Esophagus muscularis mucosa (tissue), 4 donors: ENCODE data around the gene FASTKD3. TPM values are rescaled to one million over a fixed set of nuclear protein-coding genes. Genes with fewer than 3 reads are reported as not detected.

Source experiments
- DNase-seq: peaks from one replicate; pipeline ENCODE4 v3.0.0-alpha.2; 2017; ENCODE audit errors: extremely low spot score
- H3K27ac ChIP-seq, 4 donors: fragments of 200-600 bp; sonication (generic); replicated peaks in 1 of 4; 1 replicate in 3 of 4; 2 replicates in 1 of 4; pipeline ENCODE4 v1.5.1; 2016 to 2019; ENCODE audit warnings: mild to moderate bottlenecking in 1 of 4
- H3K27me3 ChIP-seq, 4 donors: fragments of 200-600 bp; sonication (generic); one replicate each; pipeline versions ENCODE4 v1.5.1 to v1.6.0; 2016 to 2019
- H3K36me3 ChIP-seq, 4 donors: fragments of 200-600 bp; sonication (generic); one replicate each; pipeline ENCODE4 v1.5.1; 2016 to 2019
- H3K4me1 ChIP-seq, 4 donors: fragments of 200-600 bp; sonication (generic); one replicate each; pipeline ENCODE4 v1.5.1; 2016 to 2019
- H3K4me3 ChIP-seq, 4 donors: fragments of 200-600 bp; sonication (generic); 1 replicate in 2 of 4; 2 replicates in 2 of 4; pipeline ENCODE4 v1.5.1; 2016 to 2019; ENCODE audit warnings: mild to moderate bottlenecking in 4 of 4, moderate library complexity in 1 of 4
- H3K9me3 ChIP-seq, 4 donors: fragments of 200-600 bp; sonication (generic); 1 replicate in 3 of 4; 2 replicates in 1 of 4; pipeline ENCODE4 v1.5.1; 2016 to 2019
- EP300 ChIP-seq: sonication (generic); formaldehyde crosslinking; IDR thresholded peaks from one replicate; pipeline ENCODE4 v1.6.1; 2017; ENCODE audit warnings: antibody characterized with exemption
- POLR2A ChIP-seq: fragments of 450-650 bp; IDR thresholded peaks from one replicate; pipeline ENCODE4 v1.6.1; 2017; ENCODE audit warnings: antibody characterized with exemption, moderate library complexity, mild to moderate bottlenecking, low read depth
- POLR2AphosphoS5 ChIP-seq, 2 donors: sonication (generic); formaldehyde crosslinking; IDR thresholded peaks; one replicate each; pipeline ENCODE4 v1.6.1; 2017; ENCODE audit warnings: antibody characterized with exemption in 2 of 2
- WGBS: methylation state at CpG from one replicate; pipeline ENCODE4 v1.1.5; 2018; 5-methylcytosine and 5-hydroxymethylcytosine counted together
- intact Hi-C: fragments of 100-400 bp; cut with DNase I; formaldehyde crosslinking; loops from one replicate; pipeline ENCODE4 v1.15.1; 2023
- total RNA-seq, 4 donors: library from RNA; depleted of rRNA; stranded (reverse); fragments of >200 nt; gene quantifications; one replicate each; pipeline versions ENCODE4 v1.1.0 to v1.2.1, GENCODE V29; 2016
- TF ChIP-seq, protein P1 (sequence below), 3 experiments: fragments of 200-600 bp in 2 of 3; fragments of 450-650 bp in 1 of 3; sonication (generic) in 2 of 3; IDR thresholded peaks; one replicate each; pipeline ENCODE4 v1.5.1; 2017 to 2019; ENCODE audit warnings: antibody characterized with exemption in 3 of 3, mild to moderate bottlenecking in 2 of 3, moderate library complexity in 1 of 3

FASTKD3 gene
- total RNA-seq, 4 donors from 2014 or later, result 7.4 to 13.3 (median 8.2) TPM

DNA sequence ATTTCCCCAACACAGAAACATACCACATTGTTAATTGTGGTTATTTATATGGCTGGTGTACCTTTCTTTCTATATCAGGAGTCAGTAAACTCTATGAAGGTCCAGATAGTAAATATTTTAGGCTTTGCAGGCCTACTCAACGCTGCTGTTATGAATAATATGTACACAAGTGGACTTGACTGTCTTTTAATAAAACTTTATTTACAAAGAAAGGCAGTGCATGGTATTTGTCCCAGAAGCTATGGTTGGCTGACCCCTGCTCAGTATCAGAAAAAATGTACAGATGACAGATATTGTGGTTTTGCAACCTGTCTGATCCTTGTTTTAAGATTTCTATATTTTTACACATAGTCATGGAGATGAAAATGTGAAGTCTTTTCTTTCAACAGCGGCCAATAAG lies 5.8 kb upstream of the FASTKD3 start:
- intact Hi-C loops, result no loop called here
- H3K27me3 ChIP-seq, result no peaks in the 10 kb centered on the region
- H3K27ac ChIP-seq, result no peak overlapping the region
- no peak overlapping the region for H3K4me3 ChIP-seq
- H3K9me3 ChIP-seq, result no peaks in the 10 kb centered on the region
- TF ChIP-seq EP300, result no peak
- TF ChIP-seq, protein P1, sequence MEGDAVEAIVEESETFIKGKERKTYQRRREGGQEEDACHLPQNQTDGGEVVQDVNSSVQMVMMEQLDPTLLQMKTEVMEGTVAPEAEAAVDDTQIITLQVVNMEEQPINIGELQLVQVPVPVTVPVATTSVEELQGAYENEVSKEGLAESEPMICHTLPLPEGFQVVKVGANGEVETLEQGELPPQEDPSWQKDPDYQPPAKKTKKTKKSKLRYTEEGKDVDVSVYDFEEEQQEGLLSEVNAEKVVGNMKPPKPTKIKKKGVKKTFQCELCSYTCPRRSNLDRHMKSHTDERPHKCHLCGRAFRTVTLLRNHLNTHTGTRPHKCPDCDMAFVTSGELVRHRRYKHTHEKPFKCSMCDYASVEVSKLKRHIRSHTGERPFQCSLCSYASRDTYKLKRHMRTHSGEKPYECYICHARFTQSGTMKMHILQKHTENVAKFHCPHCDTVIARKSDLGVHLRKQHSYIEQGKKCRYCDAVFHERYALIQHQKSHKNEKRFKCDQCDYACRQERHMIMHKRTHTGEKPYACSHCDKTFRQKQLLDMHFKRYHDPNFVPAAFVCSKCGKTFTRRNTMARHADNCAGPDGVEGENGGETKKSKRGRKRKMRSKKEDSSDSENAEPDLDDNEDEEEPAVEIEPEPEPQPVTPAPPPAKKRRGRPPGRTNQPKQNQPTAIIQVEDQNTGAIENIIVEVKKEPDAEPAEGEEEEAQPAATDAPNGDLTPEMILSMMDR (IDR thresholded peaks at IDR 0.05), result no peak
- no peak for TF ChIP-seq POLR2A
- no peak for TF ChIP-seq POLR2AphosphoS5 (IDR thresholded peaks at IDR 0.05)
- WGBS, result 88% methylated on average over 2 of the region's 2 CpGs
- no peak for DNase-seq
- peaks cover 12 to 44% (median 21%) of the 10 kb centered on the region in 4 donors for H3K4me1 ChIP-seq
- peaks cover 23 to 74% (median 50%) of the 10 kb centered on the region in 4 donors for H3K36me3 ChIP-seq

DNA sequence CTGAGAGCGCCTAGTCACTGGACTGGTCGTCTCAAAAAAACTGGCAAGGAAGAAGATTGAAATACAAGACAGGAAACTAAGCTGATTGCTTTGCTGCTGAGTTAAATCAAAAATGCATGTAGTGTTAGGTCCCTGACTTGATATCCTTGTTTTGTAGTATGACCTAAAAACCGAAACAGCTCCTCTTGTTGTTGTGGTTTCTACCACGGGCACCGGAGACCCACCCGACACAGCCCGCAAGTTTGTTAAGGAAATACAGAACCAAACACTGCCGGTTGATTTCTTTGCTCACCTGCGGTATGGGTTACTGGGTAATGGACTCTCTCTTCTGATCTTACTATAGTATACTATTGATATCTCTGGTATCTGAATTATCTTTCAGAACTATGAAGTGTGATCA lies 4.4 kb upstream of the FASTKD3 start:
- intact Hi-C loops, result no loop called here
- peaks cover 17 to 60% (median 38%) of the 10 kb centered on the region in 4 donors for H3K36me3 ChIP-seq
- WGBS, result 90% methylated on average over 9 of the region's 9 CpGs

DNA sequence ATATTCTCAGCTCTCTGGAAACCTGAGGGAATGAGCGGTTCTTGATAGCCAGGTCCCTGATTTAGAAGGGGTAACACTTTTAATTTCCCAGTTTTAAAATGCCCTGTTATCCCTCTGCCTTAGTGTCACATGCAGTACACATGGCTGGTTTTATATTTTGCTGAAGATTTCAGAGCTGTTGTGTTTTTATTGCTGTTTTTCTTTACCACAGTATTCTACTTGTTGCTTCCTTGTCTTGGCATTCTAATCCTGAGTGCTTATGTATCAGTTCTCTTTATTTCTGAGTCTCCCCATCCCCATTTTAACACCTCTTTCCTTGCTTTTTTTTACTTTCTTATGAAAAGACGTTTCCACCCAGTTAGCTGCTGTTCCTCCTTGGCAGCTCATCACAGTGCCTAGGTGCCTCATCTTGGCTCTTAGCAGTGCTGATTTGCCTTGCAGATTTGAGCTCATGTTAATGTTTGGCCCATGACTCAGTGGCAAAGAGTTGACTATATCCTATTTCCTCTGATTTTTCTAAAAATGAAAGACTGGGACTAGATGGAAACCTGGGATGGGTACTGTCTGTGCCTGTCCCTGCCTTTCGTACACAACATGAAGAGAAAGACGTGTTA lies 3.8 kb upstream of the FASTKD3 start:
- Histone ChIP-seq H3K27ac (no peak overlapping the region), H3K4me1 (peaks cover 14 to 42% (median 25%) of the 10 kb centered on the region in 4 donors), H3K4me3 (no peak overlapping the region), H3K36me3 (peaks cover 17 to 54% (median 32%) of the 10 kb centered on the region in 4 donors), H3K9me3 (no peaks in the 10 kb centered on the region), H3K27me3 (no peaks in the 10 kb centered on the region)
- 75% methylated on average over 4 of the region's 4 CpGs for WGBS
- DNase-seq, result no peak
- TF ChIP-seq, protein P1 (IDR thresholded peaks at IDR 0.05), result no peak
- TF ChIP-seq POLR2AphosphoS5 (IDR thresholded peaks at IDR 0.05), result no peak
- TF ChIP-seq EP300, result no peak
- TF ChIP-seq POLR2A, result no peak
- intact Hi-C loops, result no loop called here

More for the DNA sequence above, 4.4 kb upstream of the FASTKD3 start:
- no peaks in the 10 kb centered on the region for H3K27me3 ChIP-seq
- no peak overlapping the region for H3K4me3 ChIP-seq
- no peak overlapping the region for H3K27ac ChIP-seq
- no peak for DNase-seq
- no peaks in the 10 kb centered on the region for H3K9me3 ChIP-seq
- TF ChIP-seq POLR2A, result no peak
- no peak for TF ChIP-seq POLR2AphosphoS5 (IDR thresholded peaks at IDR 0.05)
- TF ChIP-seq EP300, result no peak
- TF ChIP-seq, protein P1 (IDR thresholded peaks at IDR 0.05), result no peak
- peaks cover 12 to 40% (median 20%) of the 10 kb centered on the region in 4 donors for H3K4me1 ChIP-seq

DNA sequence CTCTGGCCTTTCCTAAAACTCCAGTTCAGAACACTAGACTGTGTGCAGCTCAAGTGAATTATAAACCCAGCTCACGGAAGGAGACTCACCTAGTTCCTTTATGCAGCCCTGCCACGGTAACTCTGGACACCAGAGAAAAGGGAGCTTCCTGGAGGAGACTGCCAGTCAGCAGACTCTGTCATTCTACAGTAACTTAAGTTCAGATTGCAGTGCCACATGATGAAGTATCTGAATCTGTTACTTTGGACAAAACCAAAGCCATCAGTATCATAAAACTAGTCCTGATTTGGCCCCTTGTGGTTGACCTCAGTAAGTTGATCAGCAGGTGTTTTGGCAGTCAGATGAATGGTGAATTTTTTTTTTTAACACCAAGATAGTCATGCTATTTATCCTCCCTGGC lies 2.8 kb upstream of the FASTKD3 start:
- TF ChIP-seq EP300, result no peak
- TF ChIP-seq, protein P1 (IDR thresholded peaks at IDR 0.05), result no peak
- no peak for TF ChIP-seq POLR2A
- TF ChIP-seq POLR2AphosphoS5 (IDR thresholded peaks at IDR 0.05), result no peak
- Histone ChIP-seq H3K36me3 (peaks cover 13 to 45% (median 26%) of the 10 kb centered on the region in 4 donors), H3K27me3 (no peaks in the 10 kb centered on the region), H3K4me3 (no peak overlapping the region), H3K9me3 (no peaks in the 10 kb centered on the region), H3K27ac (no peak overlapping the region), H3K4me1 (peaks cover 19 to 50% (median 32%) of the 10 kb centered on the region in 4 donors)
- intact Hi-C loops, result no loop called here
- WGBS, result 88% methylated on average over 2 of the region's 2 CpGs
- no peak for DNase-seq
